GM19455 (cell line): ENCODE data around the gene GUCA2B.

Experiments used
- ATAC-seq: cut with Tn5 transposase; IDR thresholded peaks from one replicate; pipeline ENCODE4 v1.9.1; 2021; ENCODE audit not compliant: unreplicated experiment

The GUCA2B gene

GRCh38 chr1:42184616-42185015 is 31.4 kb downstream of the GUCA2B start:
- no peak for ATAC-seq

- ATAC-seq: no peak
Measured at GRCh38 chr1:42186152-42186551, 32.9 kb downstream of the GUCA2B start.

- ATAC-seq: no peak
Measured at GRCh38 chr1:42189931-42190853, 37.0 kb downstream of the GUCA2B start.

GRCh38 chr1:42191319-42191718 is 38.1 kb downstream of the GUCA2B start:
- no peak for ATAC-seq

- no peak for ATAC-seq
Measured at GRCh38 chr1:42192106-42192505, 38.9 kb downstream of the GUCA2B start.

GRCh38 chr1:42195841-42196240 is 42.6 kb downstream of the GUCA2B start:
- no peak for ATAC-seq

- no peak for ATAC-seq
Measured at GRCh38 chr1:42198251-42198650, 45.0 kb downstream of the GUCA2B start.

- no peak for ATAC-seq
Measured at GRCh38 chr1:42201986-42202385, 48.8 kb downstream of the GUCA2B start.
